Measurements from ENCODE around the gene KLC3. TPM values are rescaled to one million over a fixed set of nuclear protein-coding genes. Genes with fewer than 3 reads are reported as not detected.

KLC3 gene
- total and polyA plus RNA-seq, 2 donors (not counting 1 experiment from before 2014, with no cell fraction given): not detected

- under 1% methylated on average over 46 of the region's 55 CpGs for WGBS (ENCODE audit: insufficient coverage)
These were observed 30.1 kb downstream of the KLC3 start, which contains the start of gene ERCC2 for GRCh38 chr19:45370410-45371204. Gene ERCC2 (minus strand): TSS chr19:45370573. CDS start chr19:45370540, 33 bp downstream.

More at GRCh38 chr19:45370410-45371204, 30.1 kb downstream of the KLC3 start, which contains the start of gene ERCC2:
- peaks cover 7% of the 10 kb centered on the region for H3K79me2 ChIP-seq (ENCODE audit: control insufficient read depth, insufficient read depth, low read length)
- peak; percentile 99 for DNase-seq
- H3K4me3 Mint-ChIP-seq: peak within 1 kb of the TSS; percentile 94
- peak within 1 kb of the TSS; percentile 97 for H2AFZ ChIP-seq (ENCODE audit: insufficient read depth, low read depth, low read length, poor library complexity, severe bottlenecking)
- intact Hi-C loops (cut with micrococcal nuclease): loop anchor here (1.0 to 5.0 kb wide), 5 partner anchors 32 to 480 kb away; partner anchors contain the start of genes BLOC1S3, POLR1G, QPCTL and SNRPD2
- H4K20me1 ChIP-seq (ENCODE audit: control insufficient read depth, insufficient read depth, low read length, poor library complexity, severe bottlenecking): no peaks in the 10 kb centered on the region
- H3K27ac Mint-ChIP-seq: peak within 1 kb of the TSS; percentile 92
- H3K4me3 ChIP-seq (ENCODE audit: control extremely low read depth in 1 of 5, extremely low read depth in 1 of 5, insufficient read depth in 1 of 5, low read depth in 2 of 5, low read length in 4 of 5): peak within 1 kb of the TSS; percentile 55 to 83 (median 75)
- no peaks in the 10 kb centered on the region for H3K27me3 ChIP-seq (replicated peaks in 1 of 4; ENCODE audit: control extremely low read depth in 1 of 4, control insufficient read depth in 3 of 4, insufficient read depth in 4 of 4, low read length in 3 of 4)
- peaks cover 0 to 5% of the 10 kb centered on the region in 2 experiments for H3K36me3 ChIP-seq (replicated peaks in 1 of 2; ENCODE audit: control extremely low read depth in 1 of 2, control insufficient read depth in 1 of 2, extremely low read depth in 1 of 2, insufficient read depth in 2 of 2, low read length in 1 of 2)
- peak within 1 kb of the TSS; percentile 94 for H3K4me2 ChIP-seq (replicated peaks; ENCODE audit: low read depth, low read length, poor library complexity, severe bottlenecking)
- no peaks in the 10 kb centered on the region for H3K9me3 ChIP-seq (ENCODE audit: control extremely low read depth in 1 of 3, control insufficient read depth in 2 of 3, insufficient read depth in 1 of 3, low read length in 2 of 3)
- peaks cover 12% of the 10 kb centered on the region for H3K4me1 Mint-ChIP-seq
- TF ChIP-seq, protein P1, sequence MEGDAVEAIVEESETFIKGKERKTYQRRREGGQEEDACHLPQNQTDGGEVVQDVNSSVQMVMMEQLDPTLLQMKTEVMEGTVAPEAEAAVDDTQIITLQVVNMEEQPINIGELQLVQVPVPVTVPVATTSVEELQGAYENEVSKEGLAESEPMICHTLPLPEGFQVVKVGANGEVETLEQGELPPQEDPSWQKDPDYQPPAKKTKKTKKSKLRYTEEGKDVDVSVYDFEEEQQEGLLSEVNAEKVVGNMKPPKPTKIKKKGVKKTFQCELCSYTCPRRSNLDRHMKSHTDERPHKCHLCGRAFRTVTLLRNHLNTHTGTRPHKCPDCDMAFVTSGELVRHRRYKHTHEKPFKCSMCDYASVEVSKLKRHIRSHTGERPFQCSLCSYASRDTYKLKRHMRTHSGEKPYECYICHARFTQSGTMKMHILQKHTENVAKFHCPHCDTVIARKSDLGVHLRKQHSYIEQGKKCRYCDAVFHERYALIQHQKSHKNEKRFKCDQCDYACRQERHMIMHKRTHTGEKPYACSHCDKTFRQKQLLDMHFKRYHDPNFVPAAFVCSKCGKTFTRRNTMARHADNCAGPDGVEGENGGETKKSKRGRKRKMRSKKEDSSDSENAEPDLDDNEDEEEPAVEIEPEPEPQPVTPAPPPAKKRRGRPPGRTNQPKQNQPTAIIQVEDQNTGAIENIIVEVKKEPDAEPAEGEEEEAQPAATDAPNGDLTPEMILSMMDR (IDR thresholded peaks at IDR 0.05): no peak
- no peak for TF ChIP-seq EZH2 (IDR thresholded peaks at IDR 0.05; ENCODE audit: borderline replicate concordance, insufficient read depth, low read depth, low read length, poor library complexity, severe bottlenecking)
- peak within 1 kb of the TSS; percentile 75 for H3K9ac ChIP-seq (ENCODE audit: low read length)
- ChIA-PET POLR2A (interaction anchor here (0.7 kb wide), 2 partner anchors 115 to 1515 kb away, joined by 3 read pairs; no protein-coding TSS in a partner anchor), CTCF (interaction anchor here (0.6 to 2.0 kb wide), 4 partner anchors 32 to 184 kb away, joined by 3 to 6 read pairs (median 5); no protein-coding TSS in a partner anchor)
- no peaks in the 10 kb centered on the region for H3K27me3 Mint-ChIP-seq
- H3K4me1 ChIP-seq (ENCODE audit: control insufficient read depth in 2 of 2, insufficient read depth in 2 of 2, low read length in 2 of 2): peaks cover 3 to 12% of the 10 kb centered on the region in 2 donors
- peak within 1 kb of the TSS; percentile 69 to 85 for H3K27ac ChIP-seq (ENCODE audit: low read length in 2 of 2)
- H3K9me3 Mint-ChIP-seq (ENCODE audit: insufficient read depth): no peaks in the 10 kb centered on the region
- ATAC-seq (ENCODE audit: low read depth): peak; percentile 97

All from B cell (primary cell).